ENCODE data around the gene PIR. TPM values are rescaled to one million over a fixed set of nuclear protein-coding genes. Genes with fewer than 3 reads are reported as not detected.

The PIR gene
- total and polyA plus RNA-seq, 12 donors = 11.9 to 48.6 (median 21.4) TPM

DNA sequence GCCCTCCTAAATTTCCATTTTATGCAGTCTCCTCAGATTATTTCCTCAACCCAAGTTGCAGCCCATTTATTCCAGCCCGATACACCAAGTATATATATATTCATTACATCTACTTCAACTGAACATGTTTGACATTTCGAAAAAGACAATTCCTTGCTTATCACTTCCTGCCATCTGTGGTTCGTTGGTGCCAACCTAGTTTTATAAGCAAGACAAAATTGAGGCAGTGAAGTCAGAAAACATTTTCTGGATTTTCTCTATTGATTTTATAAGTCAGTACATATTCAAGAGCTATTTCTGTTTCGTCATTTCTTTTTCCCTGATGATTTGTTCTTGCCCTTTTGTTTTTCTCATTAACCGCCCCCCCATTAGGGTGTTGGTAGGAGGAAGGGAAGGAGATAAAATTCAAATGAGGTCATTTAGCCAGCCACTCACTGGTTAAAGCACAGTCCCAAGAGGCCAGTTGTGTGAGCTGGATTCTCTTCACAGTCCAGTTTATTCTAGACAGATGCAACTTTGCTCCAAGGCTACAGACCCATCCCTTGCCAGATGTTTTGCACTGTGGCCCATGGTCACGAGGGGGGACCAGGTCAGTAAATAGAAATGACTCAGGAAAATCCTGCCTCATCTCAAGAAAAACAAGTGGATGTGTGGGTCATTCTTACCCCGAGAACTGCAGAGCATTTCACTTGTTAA lies 88.6 kb downstream of the PIR start:
- peak; percentile 38 to 84 (median 69) for DNase-seq
- H3K27ac ChIP-seq = peak overlapping the region in 4 of 5 donors; percentile 22 to 57 (median 45)
- H3K4me3 ChIP-seq = no peak overlapping the region
- intact Hi-C loops (cut with DNase I) = no loop called here
- no peaks in the 10 kb centered on the region for H3K36me3 ChIP-seq (replicated peaks in 1 of 2)
- TF ChIP-seq, protein P1, sequence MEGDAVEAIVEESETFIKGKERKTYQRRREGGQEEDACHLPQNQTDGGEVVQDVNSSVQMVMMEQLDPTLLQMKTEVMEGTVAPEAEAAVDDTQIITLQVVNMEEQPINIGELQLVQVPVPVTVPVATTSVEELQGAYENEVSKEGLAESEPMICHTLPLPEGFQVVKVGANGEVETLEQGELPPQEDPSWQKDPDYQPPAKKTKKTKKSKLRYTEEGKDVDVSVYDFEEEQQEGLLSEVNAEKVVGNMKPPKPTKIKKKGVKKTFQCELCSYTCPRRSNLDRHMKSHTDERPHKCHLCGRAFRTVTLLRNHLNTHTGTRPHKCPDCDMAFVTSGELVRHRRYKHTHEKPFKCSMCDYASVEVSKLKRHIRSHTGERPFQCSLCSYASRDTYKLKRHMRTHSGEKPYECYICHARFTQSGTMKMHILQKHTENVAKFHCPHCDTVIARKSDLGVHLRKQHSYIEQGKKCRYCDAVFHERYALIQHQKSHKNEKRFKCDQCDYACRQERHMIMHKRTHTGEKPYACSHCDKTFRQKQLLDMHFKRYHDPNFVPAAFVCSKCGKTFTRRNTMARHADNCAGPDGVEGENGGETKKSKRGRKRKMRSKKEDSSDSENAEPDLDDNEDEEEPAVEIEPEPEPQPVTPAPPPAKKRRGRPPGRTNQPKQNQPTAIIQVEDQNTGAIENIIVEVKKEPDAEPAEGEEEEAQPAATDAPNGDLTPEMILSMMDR (IDR thresholded peaks at IDR 0.05) = no peak
- TF ChIP-seq POLR2A (IDR thresholded peaks at IDR 0.05) = peak in 1 of 2 donors; percentile 31
- H3K9me3 ChIP-seq (replicated peaks in 1 of 3) = no peaks in the 10 kb centered on the region
- no peaks in the 10 kb centered on the region for H3K27me3 ChIP-seq
- peaks cover 6 to 31% of the 10 kb centered on the region in 2 donors for H3K4me1 ChIP-seq (replicated peaks in 1 of 2)
- WGBS, 4 donors = 16 to 38% (median 24%) methylated on average over 6 to 7 of the region's 7 CpGs

DNA sequence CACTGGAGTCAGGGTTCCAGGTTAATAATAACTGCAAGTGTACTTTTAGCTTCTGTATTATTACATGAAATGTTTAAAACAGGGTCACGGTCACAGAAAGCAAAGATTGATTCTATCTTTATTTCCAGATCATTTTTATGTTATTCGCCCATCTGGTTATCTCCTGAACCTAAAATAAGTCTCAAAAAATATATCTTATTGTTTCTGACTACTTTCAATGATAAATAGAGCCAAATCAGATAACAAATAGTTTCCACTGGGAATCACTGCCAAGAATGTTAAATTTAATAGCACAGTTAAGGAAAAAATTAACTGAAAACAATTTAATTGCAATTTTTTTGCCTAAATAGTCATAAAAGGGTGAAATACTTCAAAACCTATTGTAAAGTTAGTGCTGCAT lies 91.8 kb downstream of the PIR start:
- no peak overlapping the region for H3K4me3 ChIP-seq
- TF ChIP-seq, protein P1 (IDR thresholded peaks at IDR 0.05) = no peak
- TF ChIP-seq POLR2A (IDR thresholded peaks at IDR 0.05) = no peak

DNA sequence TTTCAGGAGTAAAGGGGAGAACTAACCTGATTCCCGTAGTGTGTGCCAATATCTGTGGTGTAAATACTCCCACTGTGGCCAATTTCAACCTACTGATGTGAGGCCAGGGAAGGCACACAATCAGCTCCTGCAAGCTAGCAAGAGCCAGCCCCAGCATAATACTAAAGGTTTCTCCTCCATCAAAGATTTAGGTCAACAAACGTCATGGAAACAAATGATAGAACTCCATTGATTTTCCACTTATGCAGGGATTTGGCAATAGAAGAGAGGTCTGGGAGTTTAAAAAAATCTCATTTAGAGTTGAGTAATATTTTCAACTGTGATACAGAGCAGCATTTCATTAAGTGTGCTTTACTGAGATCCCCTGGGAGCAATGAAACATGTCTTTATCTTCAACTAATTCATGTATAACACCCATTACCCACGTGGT lies 93.2 kb downstream of the PIR start:
- H3K9me3 ChIP-seq (replicated peaks in 1 of 3) = no peaks in the 10 kb centered on the region
- no peaks in the 10 kb centered on the region for H3K27me3 ChIP-seq
- H3K4me3 ChIP-seq = no peak overlapping the region
- intact Hi-C loops (cut with DNase I) = no loop called here
- 49 to 71% (median 59%) methylated on average over 3 of the region's 3 CpGs for WGBS, 4 donors
- no peak for DNase-seq
- H3K4me1 ChIP-seq (replicated peaks in 1 of 2) = peaks cover 6 to 23% of the 10 kb centered on the region in 2 donors
- no peaks in the 10 kb centered on the region for H3K36me3 ChIP-seq (replicated peaks in 1 of 2)
- H3K27ac ChIP-seq = no peak overlapping the region
- TF ChIP-seq POLR2A (IDR thresholded peaks at IDR 0.05) = no peak
- TF ChIP-seq, protein P1 (IDR thresholded peaks at IDR 0.05) = no peak

More for the DNA sequence above, 91.8 kb downstream of the PIR start:
- 6 to 26% (median 20%) methylated on average over 2 of the region's 2 CpGs for WGBS, 4 donors
- Histone ChIP-seq H3K4me1 (replicated peaks in 1 of 2) (peaks cover 6 to 31% of the 10 kb centered on the region in 2 donors), H3K27me3 (no peaks in the 10 kb centered on the region), H3K27ac (no peak overlapping the region), H3K9me3 (replicated peaks in 1 of 3) (no peaks in the 10 kb centered on the region), H3K36me3 (replicated peaks in 1 of 2) (no peaks in the 10 kb centered on the region)
- intact Hi-C loops (cut with DNase I) = no loop called here
- DNase-seq = no peak

DNA sequence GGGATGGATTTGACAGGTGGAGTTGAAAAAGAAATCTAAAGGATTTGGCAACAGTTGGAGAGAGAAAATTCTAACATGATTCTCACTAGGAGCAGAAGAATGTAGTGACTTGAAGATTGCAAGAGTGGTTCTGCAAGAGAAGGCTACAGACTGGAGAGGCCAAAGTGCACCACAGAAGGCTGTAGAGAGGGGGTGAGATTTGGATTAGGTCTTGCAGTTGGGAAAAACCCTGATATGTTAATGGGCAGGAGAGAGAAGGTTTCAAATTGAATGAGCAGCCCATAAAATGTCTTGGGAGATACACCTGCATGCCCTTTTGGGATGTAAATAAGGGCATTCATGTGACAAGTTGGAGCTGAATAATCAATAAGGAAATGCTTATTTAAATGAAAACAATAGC lies 94.3 kb downstream of the PIR start:
- H3K4me3 ChIP-seq = no peak overlapping the region
- intact Hi-C loops (cut with DNase I) = no loop called here
- no peaks in the 10 kb centered on the region for H3K27me3 ChIP-seq
- H3K27ac ChIP-seq = no peak overlapping the region
- no peaks in the 10 kb centered on the region for H3K36me3 ChIP-seq (replicated peaks in 1 of 2)
- H3K4me1 ChIP-seq (replicated peaks in 1 of 2) = peaks cover 6 to 13% of the 10 kb centered on the region in 2 donors
- DNase-seq = no peak
- H3K9me3 ChIP-seq (replicated peaks in 1 of 3) = no peaks in the 10 kb centered on the region
- TF ChIP-seq, protein P1 (IDR thresholded peaks at IDR 0.05) = no peak
- no peak for TF ChIP-seq POLR2A (IDR thresholded peaks at IDR 0.05)

Data from adrenal gland (tissue), 12 donors.